K562 (cell line): ENCODE data around the gene GGT5.

ENCODE experiments used
- FOXP1 ChIP-seq: sonication (generic); formaldehyde crosslinking; IDR thresholded peaks from 2 replicates; pipeline ENCODE4 v1.8.0; 2022; ENCODE audit warnings: mild to moderate bottlenecking, missing genetic modification reagents
- RAD21 ChIP-seq, 2 experiments: fragments of 250-450 bp in 1 of 2; fragments of 450-650 bp in 1 of 2; sonication (Bioruptor Pico) in 1 of 2; formaldehyde crosslinking in 1 of 2; IDR thresholded peaks in 1 of 2; conservative IDR thresholded peaks in 1 of 2; 2 replicates each; pipeline versions ENCODE4 v1.4.0 to v1.8.0; 2020 to 2022; ENCODE audit warnings: mild to moderate bottlenecking in 2 of 2, moderate library complexity in 1 of 2

DNA sequence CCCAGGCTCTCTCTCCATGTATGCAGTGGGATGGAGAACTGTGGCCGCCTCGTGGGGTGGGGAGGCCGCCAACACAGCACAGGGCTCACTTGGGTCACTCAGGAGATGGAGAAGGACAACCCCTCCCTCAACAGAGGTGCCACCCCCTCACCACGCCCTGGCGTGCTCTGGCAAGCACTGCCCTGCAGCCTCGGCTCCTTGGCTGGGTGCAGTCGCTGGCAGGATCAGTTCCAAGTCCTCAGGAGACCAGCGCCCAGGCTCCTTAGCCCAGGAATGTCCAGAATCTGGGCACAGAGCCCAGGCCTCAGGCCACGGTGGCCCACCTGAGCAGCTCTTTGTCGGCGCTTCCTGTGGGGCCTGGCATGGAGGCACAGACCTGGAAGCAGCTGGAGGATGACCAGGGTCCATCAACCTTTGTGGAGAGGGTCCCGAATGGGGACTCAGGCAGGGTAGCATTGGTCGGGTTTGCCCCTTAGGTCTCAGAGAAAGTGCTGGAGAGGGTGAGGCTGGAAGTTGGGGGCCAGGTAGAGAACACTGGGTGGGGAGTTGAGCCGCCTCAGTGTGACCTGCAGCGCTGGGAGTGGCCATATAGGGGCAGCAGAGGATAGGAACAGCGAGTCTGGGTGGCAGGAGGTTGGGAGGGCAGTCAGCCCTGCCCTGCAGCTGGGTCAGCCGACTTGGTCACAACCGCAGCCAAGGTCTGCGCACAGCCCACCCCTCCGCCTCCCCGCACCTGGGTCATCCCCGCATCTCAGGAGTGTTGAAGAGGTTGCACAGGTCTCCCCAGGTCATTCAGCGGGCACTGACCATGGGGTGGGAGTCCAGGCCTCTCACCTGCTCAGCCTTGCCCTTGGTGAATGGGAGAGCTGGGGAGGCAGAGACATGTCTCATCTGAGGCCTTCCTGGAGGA is 55.4 kb downstream of the GGT5 start:
- TF ChIP-seq FOXP1 (no peak), RAD21 (CRISPR knock-in tag; conservative IDR thresholded peaks at IDR 0.05 in 1 of 2, IDR thresholded peaks at IDR 0.05 in 1 of 2) (peak; percentile 67 to 84)
